Left lung (tissue), 10 donors: ENCODE data around the gene ATG9B. TPM values are rescaled to one million over a fixed set of nuclear protein-coding genes. Genes with fewer than 3 reads are reported as not detected.

Experiments
- ATAC-seq: fragments of 200-7000 bp; cut with Tn5 transposase; one replicate; pipeline ENCODE4 v1.9.1; 2020; ENCODE audit warnings: moderate library complexity
- DNase-seq, 4 donors: peaks; one replicate each; pipeline ENCODE4 v3.0.0-alpha.2; 2013 to 2020
- H3K27ac ChIP-seq, 2 donors: fragments of 200-600 bp; sonication (generic) in 1 of 2; one replicate each; pipeline versions ENCODE4 v1.5.0 to v1.8.0; 2020 to 2021
- H3K27me3 ChIP-seq, 2 donors: fragments of 200-600 bp; sonication (generic) in 1 of 2; one replicate each; pipeline versions ENCODE4 v1.5.0 to v1.8.0; 2020 to 2021
- H3K36me3 ChIP-seq, 2 donors: fragments of 200-600 bp; sonication (generic) in 1 of 2; one replicate each; pipeline versions ENCODE4 v1.5.0 to v1.8.0; 2020 to 2021
- H3K4me1 ChIP-seq, 2 donors: fragments of 200-600 bp; one replicate each; pipeline ENCODE4 v1.8.0; 2021
- H3K4me3 ChIP-seq, 2 donors: fragments of 200-600 bp; sonication (generic) in 1 of 2; one replicate each; pipeline versions ENCODE4 v1.5.0 to v1.8.0; 2020 to 2021; ENCODE audit warnings: mild to moderate bottlenecking in 1 of 2
- H3K9me3 ChIP-seq, 2 donors: fragments of 200-600 bp; sonication (generic) in 1 of 2; one replicate each; pipeline versions ENCODE4 v1.5.0 to v1.8.0; 2020 to 2021
- intact Hi-C, 2 donors: fragments of 100-400 bp; cut with DNase I; formaldehyde crosslinking; loops; one replicate each; pipeline versions ENCODE4 v1.11.2 to v1.14.2; 2022
- polyA plus RNA-seq, 6 donors: library from polyadenylated mRNA; unstranded; fragments of 120-200 nt; gene quantifications; one replicate each; pipeline ENCODE4 v1.2.1, GENCODE V29; 2013; ENCODE audit not compliant: insufficient read length in 6 of 6
- total RNA-seq, 2 donors: library from RNA; stranded (reverse); fragmentation: NEBNext Ultra II Directional; extraction: Animal tissue kit (Norgen Biotek cat#: 25700); gene quantifications; one replicate each; pipeline ENCODE4 v1.2.1, GENCODE V29; 2021
- TF ChIP-seq, protein P1 (sequence below), 2 donors: fragments of 200-600 bp; sonication (generic) in 1 of 2; IDR thresholded peaks; one replicate each; pipeline versions ENCODE4 v1.5.0 to v1.8.0; 2021; ENCODE audit warnings: antibody characterized with exemption in 2 of 2
- donor health status: DM: no; HTN: yes; CAD: no.
- donor health status: DM: no; HTN: no; CAD: no.

Gene ATG9B
- total and polyA plus RNA-seq, 8 donors: 0.68 to 7.1 (median 3.6) TPM

DNA sequence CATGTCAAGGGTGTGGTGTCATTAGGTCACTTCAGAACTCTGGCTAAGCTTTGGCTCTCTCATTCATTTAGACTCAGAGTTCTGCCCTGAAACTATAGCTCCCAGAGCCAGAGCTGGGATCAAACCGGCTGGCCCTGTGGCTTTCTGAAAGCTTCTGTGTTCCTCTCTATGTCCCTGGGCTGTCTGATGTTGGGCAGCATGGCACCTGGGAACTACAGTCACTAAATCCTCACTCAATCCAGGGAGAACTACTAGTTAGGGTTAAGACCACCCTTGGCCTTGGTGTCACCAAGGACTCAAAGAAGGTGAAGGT is 13.2 kb downstream of the ATG9B start:
- no peaks in the 10 kb centered on the region for H3K36me3 ChIP-seq
- TF ChIP-seq, protein P1, sequence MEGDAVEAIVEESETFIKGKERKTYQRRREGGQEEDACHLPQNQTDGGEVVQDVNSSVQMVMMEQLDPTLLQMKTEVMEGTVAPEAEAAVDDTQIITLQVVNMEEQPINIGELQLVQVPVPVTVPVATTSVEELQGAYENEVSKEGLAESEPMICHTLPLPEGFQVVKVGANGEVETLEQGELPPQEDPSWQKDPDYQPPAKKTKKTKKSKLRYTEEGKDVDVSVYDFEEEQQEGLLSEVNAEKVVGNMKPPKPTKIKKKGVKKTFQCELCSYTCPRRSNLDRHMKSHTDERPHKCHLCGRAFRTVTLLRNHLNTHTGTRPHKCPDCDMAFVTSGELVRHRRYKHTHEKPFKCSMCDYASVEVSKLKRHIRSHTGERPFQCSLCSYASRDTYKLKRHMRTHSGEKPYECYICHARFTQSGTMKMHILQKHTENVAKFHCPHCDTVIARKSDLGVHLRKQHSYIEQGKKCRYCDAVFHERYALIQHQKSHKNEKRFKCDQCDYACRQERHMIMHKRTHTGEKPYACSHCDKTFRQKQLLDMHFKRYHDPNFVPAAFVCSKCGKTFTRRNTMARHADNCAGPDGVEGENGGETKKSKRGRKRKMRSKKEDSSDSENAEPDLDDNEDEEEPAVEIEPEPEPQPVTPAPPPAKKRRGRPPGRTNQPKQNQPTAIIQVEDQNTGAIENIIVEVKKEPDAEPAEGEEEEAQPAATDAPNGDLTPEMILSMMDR (IDR thresholded peaks at IDR 0.05): no peak
- no peak for DNase-seq
- peak overlapping the region in 1 of 2 donors; percentile 26 for H3K4me3 ChIP-seq
- intact Hi-C loops: no loop called here
- no peak overlapping the region for H3K27ac ChIP-seq
- peak; percentile 14 for ATAC-seq
- H3K27me3 ChIP-seq: peaks cover 3 to 81% of the 10 kb centered on the region in 2 donors
- no peaks in the 10 kb centered on the region for H3K9me3 ChIP-seq
- peaks cover 16 to 64% of the 10 kb centered on the region in 2 donors for H3K4me1 ChIP-seq

DNA sequence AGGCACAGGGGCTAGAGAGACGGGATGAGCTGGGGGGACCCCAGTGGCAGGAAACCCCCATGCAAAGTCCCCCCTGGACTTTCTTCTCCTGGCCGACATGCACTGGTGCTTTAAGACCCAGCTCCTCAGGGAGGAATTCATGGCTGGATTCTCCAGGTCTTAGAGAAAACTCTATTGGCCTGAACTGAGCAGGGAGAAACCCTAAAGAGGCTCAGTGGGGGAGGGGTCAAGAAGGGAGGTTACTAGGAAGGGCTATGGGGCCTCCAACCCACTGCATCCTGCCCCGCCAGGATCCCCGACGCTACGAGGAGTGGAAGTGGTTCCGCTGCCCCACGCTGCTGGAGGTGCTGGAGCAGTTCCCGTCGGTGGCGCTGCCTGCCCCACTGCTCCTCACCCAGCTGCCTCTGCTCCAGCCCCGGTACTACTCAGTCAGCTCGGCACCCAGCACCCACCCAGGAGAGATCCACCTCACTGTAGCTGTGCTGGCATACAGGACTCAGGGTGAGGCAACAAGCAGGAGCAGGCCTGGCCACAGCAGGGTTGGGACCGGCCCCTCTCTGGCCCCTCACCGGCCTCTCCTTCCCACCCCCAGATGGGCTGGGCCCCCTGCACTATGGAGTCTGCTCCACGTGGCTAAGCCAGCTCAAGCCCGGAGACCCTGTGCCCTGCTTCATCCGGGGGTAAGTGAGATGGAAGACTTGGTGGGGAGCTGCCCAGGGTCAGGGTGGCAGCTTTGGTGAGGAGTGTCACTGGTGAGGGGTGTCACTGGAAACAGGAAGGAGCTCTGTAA is 13.8 kb downstream of the ATG9B start:
- H3K4me1 ChIP-seq: peaks cover 16 to 64% of the 10 kb centered on the region in 2 donors
- ATAC-seq: peak; percentile 60
- intact Hi-C loops: no loop called here

DNA sequence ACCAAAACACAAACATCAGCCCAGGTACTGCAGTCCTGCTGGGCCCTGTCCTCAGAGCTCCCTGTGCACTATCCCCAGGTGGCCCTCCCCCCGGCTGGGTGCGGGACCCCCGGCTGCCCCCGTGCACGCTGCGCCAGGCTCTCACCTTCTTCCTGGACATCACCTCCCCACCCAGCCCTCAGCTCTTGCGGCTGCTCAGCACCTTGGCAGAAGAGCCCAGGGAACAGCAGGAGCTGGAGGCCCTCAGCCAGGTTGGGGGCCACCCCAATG is 14.3 kb downstream of the ATG9B start:
- Histone ChIP-seq H3K4me1 (peaks cover 16 to 60% of the 10 kb centered on the region in 2 donors), H3K27ac (no peak overlapping the region), H3K9me3 (no peaks in the 10 kb centered on the region), H3K27me3 (peaks cover 3 to 72% of the 10 kb centered on the region in 2 donors), H3K4me3 (no peak overlapping the region), H3K36me3 (no peaks in the 10 kb centered on the region)
- TF ChIP-seq, protein P1 (IDR thresholded peaks at IDR 0.05): no peak
- no peak for ATAC-seq
- intact Hi-C loops: no loop called here
- DNase-seq: no peak

More for the DNA sequence above, 13.8 kb downstream of the ATG9B start:
- peak overlapping the region in 1 of 2 donors; percentile 26 for H3K4me3 ChIP-seq
- H3K9me3 ChIP-seq: no peaks in the 10 kb centered on the region
- H3K27me3 ChIP-seq: peaks cover 3 to 75% of the 10 kb centered on the region in 2 donors
- TF ChIP-seq, protein P1 (IDR thresholded peaks at IDR 0.05): no peak
- no peaks in the 10 kb centered on the region for H3K36me3 ChIP-seq
- peak in 1 of 4 donors; percentile 60 for DNase-seq
- H3K27ac ChIP-seq: peak overlapping the region in 1 of 2 donors; percentile 38

DNA sequence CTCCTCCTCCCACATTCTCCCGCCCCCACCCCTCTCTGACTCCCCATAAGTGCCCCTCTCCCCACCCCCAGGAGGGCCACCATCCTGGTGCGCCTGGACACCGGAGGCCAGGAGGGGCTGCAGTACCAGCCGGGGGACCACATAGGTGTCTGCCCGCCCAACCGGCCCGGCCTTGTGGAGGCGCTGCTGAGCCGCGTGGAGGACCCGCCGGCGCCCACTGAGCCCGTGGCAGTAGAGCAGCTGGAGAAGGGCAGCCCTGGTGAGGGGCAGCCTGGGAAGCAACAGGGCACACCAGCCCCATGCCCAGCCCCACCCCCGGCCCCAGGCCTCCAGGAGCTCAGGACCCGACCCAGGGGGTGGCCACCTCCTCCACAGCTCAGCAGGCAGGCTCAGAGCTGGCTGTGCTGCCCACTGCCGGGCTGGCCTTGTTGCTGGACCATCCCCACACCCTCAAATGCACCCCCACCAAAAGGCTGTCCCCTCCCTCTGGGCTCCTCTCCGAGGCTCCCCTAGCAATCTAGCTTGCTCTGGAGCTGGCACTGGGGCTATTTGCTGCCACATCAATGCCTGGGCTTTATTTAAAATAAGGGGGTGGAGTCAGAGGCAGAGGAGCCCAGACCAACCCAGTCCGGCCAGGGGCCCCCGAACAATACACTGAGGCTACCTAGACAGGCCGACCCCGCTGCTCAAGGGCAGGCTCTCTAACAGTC is 14.8 kb downstream of the ATG9B start:
- Histone ChIP-seq H3K36me3 (no peaks in the 10 kb centered on the region), H3K4me3 (no peak overlapping the region), H3K4me1 (peaks cover 16 to 59% of the 10 kb centered on the region in 2 donors), H3K27ac (no peak overlapping the region), H3K9me3 (no peaks in the 10 kb centered on the region), H3K27me3 (peaks cover 3 to 67% of the 10 kb centered on the region in 2 donors)
- DNase-seq (no peak), ATAC-seq (no peak)
- intact Hi-C loops: no loop called here
- TF ChIP-seq, protein P1 (IDR thresholded peaks at IDR 0.05): no peak
